ENCODE results near the gene SST. TPM values are rescaled to one million over a fixed set of nuclear protein-coding genes. Genes with fewer than 3 reads are reported as not detected.
"Not testable (repeated sequence)": the region's sequence is repeated elsewhere in the genome, so short reads cannot be mapped to it uniquely, and the experiment has no call there.

The SST gene
- total RNA-seq, 4 donors from 2014 or later, result 15.9 to 97.6 (median 46.5) TPM

- no peak for TF ChIP-seq CTCF (IDR thresholded peaks at IDR 0.05)
- no peak for TF ChIP-seq POLR2A (IDR thresholded peaks at IDR 0.05)
- peaks cover 0 to 5% (median 0%) of the 10 kb centered on the region in 4 donors for H3K9me3 ChIP-seq
Observed at GRCh38 chr3:187684880-187685279, 14.7 kb upstream of the SST start.

GRCh38 chr3:187684444-187684843 lies 14.2 kb upstream of the SST start:
- no peaks in the 10 kb centered on the region for H3K36me3 ChIP-seq
- peaks cover 0 to 5% (median 0%) of the 10 kb centered on the region in 4 donors for H3K9me3 ChIP-seq
- TF ChIP-seq POLR2A (IDR thresholded peaks at IDR 0.05) (no peak), CTCF (IDR thresholded peaks at IDR 0.05) (no peak)
- no peak overlapping the region for H3K27ac ChIP-seq
- no peaks in the 10 kb centered on the region for H3K27me3 ChIP-seq
- H3K4me1 ChIP-seq, result no peaks in the 10 kb centered on the region
- H3K4me3 ChIP-seq, result no peak overlapping the region
- DNase-seq, result no peak

More at GRCh38 chr3:187684880-187685279, 14.7 kb upstream of the SST start:
- no peaks in the 10 kb centered on the region for H3K27me3 ChIP-seq
- H3K4me3 ChIP-seq, result no peak overlapping the region
- no peaks in the 10 kb centered on the region for H3K36me3 ChIP-seq
- no peaks in the 10 kb centered on the region for H3K4me1 ChIP-seq
- no peak overlapping the region for H3K27ac ChIP-seq
- no peak for DNase-seq

- DNase-seq, H3K27me3 ChIP-seq, H3K36me3 ChIP-seq, H3K4me1 ChIP-seq, H3K27ac ChIP-seq, H3K4me3 ChIP-seq, H3K9me3 ChIP-seq: not testable (repeated sequence)
Observed at GRCh38 chr3:187681756-187682155, 11.6 kb upstream of the SST start.

GRCh38 chr3:187679638-187680396 lies 9.6 kb upstream of the SST start:
- Histone ChIP-seq H3K27me3 (no peaks in the 10 kb centered on the region), H3K9me3 (no peaks in the 10 kb centered on the region), H3K4me3 (no peak overlapping the region), H3K36me3 (no peaks in the 10 kb centered on the region), H3K27ac (no peak overlapping the region), H3K4me1 (no peaks in the 10 kb centered on the region)
- TF ChIP-seq POLR2A (IDR thresholded peaks at IDR 0.05), result no peak
- TF ChIP-seq CTCF (IDR thresholded peaks at IDR 0.05), result peak; percentile 48 to 87 (median 82)
- peak; percentile 63 to 86 (median 77) for DNase-seq

GRCh38 chr3:187678726-187679268 lies 8.6 kb upstream of the SST start:
- no peaks in the 10 kb centered on the region for H3K27me3 ChIP-seq
- H3K4me1 ChIP-seq, result no peaks in the 10 kb centered on the region
- no peaks in the 10 kb centered on the region for H3K9me3 ChIP-seq
- no peak for DNase-seq
- TF ChIP-seq CTCF (IDR thresholded peaks at IDR 0.05) (peak in 5 of 6 experiments; percentile 38 to 50 (median 41)), POLR2A (IDR thresholded peaks at IDR 0.05) (no peak)
- no peak overlapping the region for H3K27ac ChIP-seq
- H3K4me3 ChIP-seq, result no peak overlapping the region
- no peaks in the 10 kb centered on the region for H3K36me3 ChIP-seq

- Histone ChIP-seq H3K36me3 (no peaks in the 10 kb centered on the region), H3K27me3 (no peaks in the 10 kb centered on the region), H3K27ac (no peak overlapping the region), H3K9me3 (no peaks in the 10 kb centered on the region), H3K4me1 (no peaks in the 10 kb centered on the region), H3K4me3 (no peak overlapping the region)
- no peak for DNase-seq
- no peak for TF ChIP-seq CTCF (IDR thresholded peaks at IDR 0.05)
- TF ChIP-seq POLR2A (IDR thresholded peaks at IDR 0.05), result no peak
Observed at GRCh38 chr3:187677604-187678003, 7.4 kb upstream of the SST start.
